22Rv1 (cell line): ENCODE data around the gene TRIL.
A peak's percentile ranks its signal among the peaks of the same experiment; 100 is the strongest.

Experiments used
- H3K27ac ChIP-seq: fragments of 450-650 bp; 2 replicates; pipeline ENCODE4 v1.5.1; 2017
- CTCF ChIP-seq: fragments of 450-650 bp; IDR thresholded peaks from 2 replicates; pipeline ENCODE4 v1.5.1; 2017; ENCODE audit warnings: mild to moderate bottlenecking
- ZFX ChIP-seq: fragments of 450-650 bp; IDR thresholded peaks from 2 replicates; pipeline ENCODE4 v1.6.1; 2017; ENCODE audit warnings: antibody characterized with exemption, borderline replicate concordance

TRIL gene

GRCh38 chr7:28955718-28956607, 2.2 kb downstream of the TRIL start:
- TF ChIP-seq ZFX = no peak
- TF ChIP-seq CTCF = peak; percentile 93
- no peak overlapping the region for H3K27ac ChIP-seq

- no peak overlapping the region for H3K27ac ChIP-seq
- no peak for TF ChIP-seq CTCF
- TF ChIP-seq ZFX = no peak
Measured at GRCh38 chr7:28955356-28955717, 2.8 kb downstream of the TRIL start.

- no peak for TF ChIP-seq CTCF
- no peak for TF ChIP-seq ZFX
Measured at GRCh38 chr7:28954946-28955345, 3.2 kb downstream of the TRIL start.

GRCh38 chr7:28954471-28954870, 3.7 kb downstream of the TRIL start:
- TF ChIP-seq ZFX = no peak
- TF ChIP-seq CTCF = no peak

More at GRCh38 chr7:28954946-28955345, 3.2 kb downstream of the TRIL start:
- H3K27ac ChIP-seq = no peak overlapping the region

GRCh38 chr7:28953633-28954032, 4.5 kb downstream of the TRIL start:
- no peak overlapping the region for H3K27ac ChIP-seq
- TF ChIP-seq ZFX = no peak
- no peak for TF ChIP-seq CTCF

More at GRCh38 chr7:28954471-28954870, 3.7 kb downstream of the TRIL start:
- H3K27ac ChIP-seq = no peak overlapping the region

- no peak for TF ChIP-seq CTCF
- TF ChIP-seq ZFX = no peak
- H3K27ac ChIP-seq = no peak overlapping the region
Measured at GRCh38 chr7:28942168-28942567, 16.0 kb downstream of the TRIL start.

- TF ChIP-seq ZFX = no peak
- no peak for TF ChIP-seq CTCF
- H3K27ac ChIP-seq = no peak overlapping the region
Measured at GRCh38 chr7:28941633-28942032, 16.5 kb downstream of the TRIL start.
